GM19240 (cell line): ENCODE data around the gene STRADB.
"Not testable (repeated sequence)": the region's sequence is repeated elsewhere in the genome, so short reads cannot be mapped to it uniquely, and the experiment has no call there.

Experiments
- DNase-seq: peaks from one replicate; pipeline ENCODE4 v3.0.0; 2011; ENCODE audit warnings: low spot score; ENCODE audit not compliant: insufficient read length

The STRADB gene

DNA sequence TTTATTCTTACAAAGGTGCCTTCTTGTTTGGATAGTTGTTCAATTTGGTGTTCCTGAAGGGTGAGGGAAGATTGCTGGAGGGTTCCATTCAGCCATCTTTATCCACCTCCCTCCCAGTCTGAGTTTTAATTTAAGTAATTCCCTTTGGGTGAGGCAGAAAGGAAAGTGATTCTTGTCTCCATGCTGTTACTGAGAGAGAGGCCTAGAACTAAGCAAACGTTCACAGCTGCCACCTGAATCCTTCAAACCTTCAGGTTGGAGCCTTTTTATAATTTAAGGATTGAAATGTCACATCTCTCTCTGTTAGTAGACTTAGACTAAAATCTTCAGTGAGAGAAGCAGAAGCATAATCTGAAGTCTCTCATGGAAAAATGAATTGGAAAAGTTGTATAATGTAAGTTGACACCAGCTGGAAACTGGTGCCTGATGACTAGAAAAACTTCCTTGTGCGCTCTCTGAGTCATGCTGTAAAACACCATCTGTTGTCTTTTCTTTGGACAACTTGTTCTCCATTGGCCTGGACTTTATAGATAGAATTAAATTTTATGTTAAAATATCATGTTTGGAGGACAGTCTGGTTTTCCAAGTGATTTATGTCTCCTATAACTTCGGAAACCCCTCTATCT, 14.6 kb downstream of the STRADB start:
- DNase-seq: no peak

DNA sequence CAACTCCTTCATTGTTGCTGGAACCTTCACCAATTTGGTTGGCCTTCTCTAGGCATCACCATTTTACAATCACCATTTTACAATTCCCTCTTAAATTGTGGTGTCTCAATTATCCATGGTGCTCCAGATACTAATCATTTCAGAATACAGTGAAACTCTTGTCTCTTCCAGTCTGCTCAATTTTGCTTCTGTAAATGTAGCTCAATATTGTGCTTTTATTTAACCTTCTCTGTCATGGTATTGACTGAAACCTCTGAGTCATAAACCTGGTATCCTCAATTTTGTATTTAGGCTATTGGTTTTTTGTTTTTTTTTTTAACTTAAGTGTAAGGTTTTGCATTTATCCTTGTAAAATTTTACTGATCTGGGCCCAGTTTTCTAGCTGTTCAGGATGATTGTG, 16.1 kb downstream of the STRADB start:
- DNase-seq: no peak

DNA sequence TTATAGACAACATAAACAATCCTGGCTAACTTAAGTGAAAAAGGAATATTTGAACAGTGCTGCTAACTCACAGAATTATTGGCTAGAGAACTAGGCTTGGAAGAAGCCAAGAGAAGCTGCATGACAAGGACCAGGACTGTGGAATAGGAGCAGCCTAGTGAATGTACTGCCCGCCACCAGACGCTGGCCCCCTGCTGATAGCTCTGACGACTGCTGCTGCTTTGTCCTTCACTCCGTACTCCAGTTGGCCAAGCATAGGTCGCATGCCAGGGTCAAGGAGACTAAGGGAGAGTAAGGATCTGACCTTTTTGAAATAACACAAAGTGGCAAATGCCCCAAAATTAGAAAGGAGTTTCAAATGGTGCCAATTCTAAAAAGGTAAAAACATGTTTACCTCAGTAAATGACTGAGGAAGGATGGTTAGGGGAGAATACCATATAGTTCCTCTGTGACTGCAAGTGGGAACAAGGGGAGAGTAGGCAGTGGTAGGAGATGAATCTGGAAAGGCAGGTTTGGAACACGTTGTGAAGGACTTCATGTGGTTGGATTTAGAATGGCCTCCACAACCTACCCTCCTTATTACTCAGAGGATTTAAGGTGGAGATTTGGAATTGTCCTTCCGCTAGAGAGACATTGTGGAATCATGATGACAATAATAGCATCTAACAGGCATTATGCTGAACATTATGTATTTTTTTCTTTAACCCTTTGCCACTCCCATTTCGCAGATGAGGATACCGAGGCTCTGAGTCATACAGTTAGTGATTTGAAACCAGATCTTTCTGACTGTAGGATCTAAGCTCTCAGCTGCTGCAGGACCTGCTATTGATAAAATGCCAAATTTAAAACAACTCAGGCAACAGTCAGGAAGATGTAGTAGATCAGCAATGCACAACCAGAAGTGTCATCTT, 19.5 kb downstream of the STRADB start:
- DNase-seq: no peak

DNA sequence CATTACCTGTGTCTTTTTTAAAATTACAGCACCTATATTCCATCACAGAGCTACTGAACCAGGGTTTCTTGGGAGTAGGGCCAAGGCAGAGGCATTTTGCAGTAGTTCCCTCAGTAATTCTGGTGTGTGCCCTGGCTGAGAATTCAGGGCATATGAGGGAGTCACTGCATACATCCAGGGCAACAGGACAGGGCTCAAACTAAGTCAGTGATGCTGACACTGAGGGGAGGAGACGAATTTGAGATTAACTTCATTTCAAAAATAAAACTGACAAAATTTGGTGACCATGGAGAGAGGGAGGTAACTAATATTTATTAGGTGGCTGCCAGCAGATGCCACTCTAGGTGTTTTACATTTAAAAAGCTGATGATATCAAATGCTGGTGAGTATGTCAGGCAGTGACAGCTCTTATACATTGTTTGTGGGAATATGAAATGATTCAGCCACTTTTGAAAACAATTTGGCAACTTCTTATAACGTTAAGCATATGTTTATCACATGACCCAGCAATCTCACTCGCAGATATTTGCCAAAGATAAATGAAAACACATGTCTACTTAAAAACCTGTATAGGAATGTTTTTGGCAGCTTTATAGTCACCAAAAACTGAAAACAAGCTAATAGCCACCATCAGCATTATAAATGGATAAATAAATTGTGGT, 20.3 kb downstream of the STRADB start:
- no peak for DNase-seq

DNA sequence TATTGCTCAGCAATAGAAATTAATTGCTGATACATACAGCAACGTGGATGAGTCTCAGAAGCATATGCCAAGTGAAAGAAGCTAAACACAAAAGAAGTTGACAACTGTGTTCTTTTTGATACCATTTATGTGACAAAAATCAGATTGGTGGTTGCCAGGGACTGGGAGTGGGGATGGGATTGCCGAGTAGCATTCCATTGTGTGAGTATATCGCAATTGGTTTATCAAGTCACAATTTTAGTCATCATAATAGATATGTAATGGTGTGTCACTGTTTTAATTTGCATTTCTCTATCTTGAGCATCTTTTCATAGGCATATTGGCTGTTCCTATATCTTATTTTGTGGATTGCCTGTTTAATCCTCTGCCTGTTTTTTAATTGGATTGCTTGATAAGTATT, 20.9 kb downstream of the STRADB start:
- DNase-seq: no peak

DNA sequence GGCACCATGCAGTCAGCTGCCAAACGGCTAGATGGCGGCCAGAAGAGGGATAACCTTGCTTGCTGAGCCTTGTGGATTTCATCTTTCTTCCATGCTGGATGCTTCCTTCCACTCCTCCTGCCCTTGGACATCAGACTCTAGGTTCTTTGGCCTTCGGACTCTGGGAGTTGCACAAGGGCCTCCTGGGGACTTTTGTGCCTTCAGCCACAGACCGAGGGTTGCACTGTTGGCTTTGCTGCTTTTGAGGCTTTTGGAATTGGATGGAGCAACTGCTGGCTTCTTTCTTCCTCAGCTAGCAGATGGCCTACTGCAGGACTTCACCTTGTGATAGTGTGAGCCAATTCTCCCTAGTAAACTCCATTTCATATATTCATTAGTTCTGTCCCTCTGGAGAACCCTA, 31.0 kb downstream of the STRADB start:
- DNase-seq: no peak

DNA sequence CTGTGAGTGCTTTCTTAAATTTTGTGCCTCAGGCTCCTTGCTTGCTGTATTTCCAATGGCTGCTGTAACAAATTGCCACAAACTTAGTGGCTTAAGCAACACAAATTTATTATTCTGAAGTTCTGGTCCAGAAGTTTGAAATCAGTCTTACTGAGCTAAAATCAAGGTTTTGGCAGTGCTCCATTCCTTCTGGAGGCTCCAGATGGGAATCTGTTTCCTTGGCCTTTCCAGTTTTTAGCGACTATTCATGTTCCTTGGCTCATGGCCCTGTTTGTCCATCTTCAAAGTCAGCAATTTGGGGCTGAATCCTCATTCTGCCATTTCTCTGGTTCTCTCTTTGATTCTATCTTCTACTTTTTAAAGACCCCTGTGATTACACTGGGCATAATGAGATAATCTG, 31.8 kb downstream of the STRADB start:
- DNase-seq: no peak

DNA sequence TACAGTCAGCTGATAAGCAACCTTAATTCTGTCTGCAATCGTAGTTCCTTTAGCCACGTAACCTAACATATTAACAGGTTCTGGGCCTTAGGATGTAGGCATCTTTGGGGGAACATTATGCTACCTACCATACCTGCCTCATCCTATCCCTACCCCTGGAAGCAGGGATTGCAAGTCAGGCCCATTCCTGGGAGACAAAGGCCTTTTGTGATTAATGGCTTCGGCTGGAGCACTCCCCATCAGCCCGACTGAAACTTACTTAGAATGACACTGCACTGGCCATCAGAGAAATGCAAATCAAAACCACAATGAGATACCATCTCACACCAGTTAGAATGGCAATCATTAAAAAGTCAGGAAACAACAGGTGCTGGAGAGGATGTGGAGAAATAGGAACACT, 32.2 kb downstream of the STRADB start:
- not testable (repeated sequence) for DNase-seq

DNA sequence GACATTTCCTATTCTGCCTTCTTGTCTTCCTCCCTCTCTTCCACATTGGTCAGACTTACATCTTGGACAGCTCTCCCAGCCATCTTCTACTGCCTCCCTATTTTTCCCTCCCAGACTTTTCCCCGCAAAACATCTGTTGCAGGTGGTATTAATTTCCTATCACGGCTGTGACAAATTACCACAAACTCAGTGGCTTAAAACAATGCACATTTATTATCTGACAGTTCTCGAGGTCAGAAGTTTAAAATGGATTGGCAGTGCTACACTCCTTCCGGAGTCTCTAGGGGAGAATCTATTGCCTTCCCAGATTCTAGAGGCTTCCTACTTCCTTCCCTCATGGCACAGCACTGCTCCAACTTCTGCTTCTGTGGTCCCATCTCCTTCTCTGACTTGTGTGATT, 33.3 kb downstream of the STRADB start:
- DNase-seq: no peak

DNA sequence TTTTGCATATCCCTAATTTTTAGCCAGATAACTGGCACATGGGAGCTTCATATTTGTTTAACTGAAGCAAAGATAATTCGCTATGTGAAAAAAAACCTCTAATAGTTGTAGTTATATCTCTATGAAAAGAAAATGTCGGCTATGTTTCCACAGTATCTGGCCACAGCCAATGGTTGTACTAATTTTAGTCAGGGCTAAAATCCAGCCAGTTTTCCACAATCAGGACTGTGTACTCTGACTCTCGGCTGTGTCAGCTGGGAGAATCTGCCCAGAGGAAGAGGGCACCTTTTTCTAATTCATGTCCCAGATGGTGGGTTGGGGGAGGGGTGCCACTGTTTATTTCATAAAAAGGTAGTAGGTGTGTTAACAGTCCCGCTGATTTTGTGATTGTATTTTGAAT, 38.8 kb downstream of the STRADB start:
- no peak for DNase-seq

DNA sequence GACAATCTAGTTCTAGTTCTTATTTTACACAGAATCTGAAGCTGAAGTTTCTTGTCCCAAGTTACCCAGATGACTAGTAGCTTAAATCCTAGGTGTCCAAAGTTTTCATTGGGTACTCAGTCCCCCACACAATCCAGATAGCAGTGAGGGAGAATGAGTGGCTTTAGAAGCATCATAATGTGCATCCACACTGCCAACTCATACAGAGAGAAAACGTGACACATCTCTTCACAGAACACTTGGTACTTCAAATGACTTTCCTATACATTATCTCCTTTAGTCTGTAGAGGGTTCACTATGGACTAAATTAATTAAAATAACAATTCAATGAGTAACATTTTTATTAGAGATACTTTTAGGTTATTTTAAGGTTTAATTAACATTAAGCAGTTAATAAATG, 45.2 kb downstream of the STRADB start:
- no peak for DNase-seq

DNA sequence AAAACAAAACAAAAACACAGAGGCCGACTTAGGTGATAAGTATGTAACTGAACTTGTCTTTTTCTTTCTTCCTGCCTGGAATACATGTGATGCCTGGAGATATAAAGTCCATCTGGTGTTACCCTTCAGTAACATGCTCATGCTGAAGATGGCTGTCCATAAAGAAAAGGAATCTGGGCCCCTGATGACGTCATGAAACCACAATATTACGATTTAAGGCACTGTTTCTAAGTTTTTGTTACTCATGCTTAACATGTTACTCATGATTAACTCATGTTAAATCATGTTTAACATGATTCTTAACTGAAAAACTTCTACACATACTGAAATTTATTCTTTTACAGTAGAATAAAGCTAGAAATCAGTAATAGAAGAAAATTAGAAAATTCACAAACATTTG, 49.0 kb downstream of the STRADB start:
- no peak for DNase-seq

DNA sequence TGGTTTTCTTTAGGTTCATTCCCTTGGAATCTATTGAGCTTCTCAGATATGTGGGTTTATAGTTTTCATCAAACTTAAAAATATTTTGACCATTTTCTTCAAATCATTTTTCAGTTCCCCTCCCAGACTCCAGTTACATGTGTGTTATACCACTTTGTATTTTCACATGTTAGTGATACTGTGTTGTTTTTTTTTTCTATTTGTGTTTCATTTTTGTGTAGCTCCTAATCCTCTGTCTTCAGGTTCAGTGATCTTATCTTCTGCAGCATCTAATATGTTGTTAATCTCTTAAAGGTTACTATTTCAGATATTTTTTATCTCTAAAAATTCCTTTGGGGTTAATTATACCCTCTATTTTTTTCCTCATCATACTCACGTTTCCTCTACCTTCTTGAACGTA, 51.2 kb downstream of the STRADB start:
- DNase-seq: no peak

DNA sequence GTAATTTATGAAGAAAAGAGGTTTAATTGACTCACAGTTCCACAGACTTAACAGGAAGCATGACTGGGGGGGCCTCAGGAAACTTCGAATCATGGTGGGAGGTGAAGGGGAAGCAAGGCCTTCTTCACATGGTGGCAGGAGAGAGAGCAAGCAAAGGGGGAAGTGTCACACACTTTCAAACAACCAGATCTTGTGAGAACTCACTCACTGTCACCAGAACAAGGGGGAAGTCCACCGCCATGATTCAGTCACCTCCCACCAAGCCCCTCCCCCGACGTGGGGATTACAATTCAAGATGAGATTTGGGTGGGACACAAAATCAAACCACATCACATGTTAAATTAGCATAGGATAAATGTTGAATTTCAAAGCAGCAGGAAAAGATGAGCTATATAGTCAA, 56.2 kb downstream of the STRADB start:
- DNase-seq: no peak

DNA sequence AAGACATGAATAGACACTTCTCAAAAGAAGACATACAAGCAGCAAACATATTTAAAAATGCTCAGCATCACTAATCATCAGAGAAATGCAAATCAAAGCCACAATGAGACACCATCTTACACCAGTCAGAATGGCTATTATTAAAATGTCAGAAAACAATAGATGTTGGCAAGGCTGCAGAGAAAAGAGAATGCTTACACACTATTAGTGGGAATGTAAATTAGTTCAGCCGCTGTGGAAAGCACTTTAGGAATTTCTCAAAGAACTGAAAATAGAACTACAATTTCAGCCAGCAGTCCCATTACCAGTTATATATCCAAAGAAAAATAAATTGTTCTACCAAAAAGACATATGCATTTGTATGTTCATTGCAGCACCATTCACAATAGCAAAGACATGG, 61.7 kb downstream of the STRADB start:
- no peak for DNase-seq

DNA sequence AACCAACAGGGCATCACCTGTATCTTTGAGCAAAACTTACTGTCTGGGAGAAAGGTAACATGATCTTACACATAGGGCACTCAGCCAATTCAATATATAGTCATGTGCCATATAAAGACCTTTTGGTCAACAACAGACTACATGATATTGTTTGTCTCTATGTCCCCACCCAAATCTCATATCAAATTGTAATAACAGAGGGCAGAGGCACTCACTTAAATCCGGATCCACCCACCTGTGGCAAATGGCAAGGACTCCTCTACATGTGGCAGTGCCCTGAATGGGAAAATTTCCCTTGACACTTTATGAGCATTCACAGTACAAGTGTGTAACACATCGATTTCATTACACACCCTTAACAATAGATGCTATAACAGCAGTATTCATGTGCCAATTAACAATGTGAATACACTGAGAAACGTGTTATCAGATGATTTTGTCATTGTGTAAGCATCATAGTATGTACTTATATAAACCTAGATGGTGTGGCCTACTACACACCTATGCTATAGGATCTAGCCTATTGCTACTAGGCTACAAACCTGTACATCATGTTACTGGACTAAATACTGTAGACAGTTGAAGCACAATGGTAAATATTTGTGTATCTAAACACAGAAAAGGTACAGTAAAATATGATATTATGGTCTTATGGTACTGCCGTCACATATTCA, 64.2 kb downstream of the STRADB start:
- DNase-seq: no peak

DNA sequence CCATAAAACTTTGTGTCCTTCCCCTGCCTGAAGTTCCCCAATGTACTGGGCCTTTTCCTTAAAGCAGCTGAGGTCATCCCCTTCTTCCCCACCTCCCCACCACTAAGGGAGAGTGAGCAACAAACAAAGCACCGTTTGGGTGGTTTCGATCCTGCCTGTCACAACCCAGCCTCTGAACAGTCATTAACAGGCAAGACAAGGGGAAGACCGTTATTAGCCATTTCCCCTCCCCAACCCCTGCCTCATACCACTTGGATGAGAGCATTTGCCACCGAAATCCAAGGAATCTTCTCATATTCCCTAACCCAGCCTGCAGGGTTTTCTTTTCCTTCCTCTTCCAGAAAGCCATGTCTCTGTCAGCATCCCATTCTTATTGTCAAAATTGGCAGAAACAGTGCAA, 65.6 kb downstream of the STRADB start:
- DNase-seq: no peak

DNA sequence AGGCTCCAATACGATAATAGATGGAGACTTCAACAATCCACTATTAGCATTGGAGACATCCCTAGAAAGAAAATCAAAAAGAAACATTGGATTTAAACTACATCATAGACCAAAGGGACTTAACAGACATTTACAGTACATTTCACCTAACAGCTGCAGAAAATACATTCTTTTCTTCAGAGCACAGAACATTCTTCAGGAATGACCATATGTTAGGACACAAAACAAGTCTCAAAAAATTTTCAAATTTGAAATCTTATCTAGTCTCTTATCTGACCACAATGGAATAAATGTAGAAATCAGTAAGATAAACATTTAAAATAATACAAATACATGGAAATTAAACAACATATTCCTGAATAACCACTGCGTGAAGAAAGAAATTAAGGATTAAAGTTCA, 68.7 kb downstream of the STRADB start:
- no peak for DNase-seq

DNA sequence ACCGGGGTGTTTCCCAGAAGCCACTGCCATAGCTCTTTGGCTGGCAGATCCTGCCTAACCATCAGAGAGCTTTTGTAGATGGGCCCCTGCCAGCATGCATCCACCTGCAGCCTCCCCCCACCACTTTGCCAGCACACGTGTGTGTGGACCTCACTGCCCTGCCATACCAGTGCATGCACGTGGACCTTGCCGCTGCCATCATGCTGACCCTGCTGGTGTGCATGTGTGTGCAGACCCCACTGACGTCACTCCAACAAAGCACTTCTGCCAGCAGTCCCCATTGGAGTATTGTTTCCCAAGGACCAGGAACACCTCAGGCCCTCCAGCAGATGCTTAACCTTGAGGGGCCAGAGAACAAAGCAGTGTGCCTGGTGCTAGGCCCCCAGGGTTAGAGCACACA, 71.4 kb downstream of the STRADB start:
- DNase-seq: no peak

DNA sequence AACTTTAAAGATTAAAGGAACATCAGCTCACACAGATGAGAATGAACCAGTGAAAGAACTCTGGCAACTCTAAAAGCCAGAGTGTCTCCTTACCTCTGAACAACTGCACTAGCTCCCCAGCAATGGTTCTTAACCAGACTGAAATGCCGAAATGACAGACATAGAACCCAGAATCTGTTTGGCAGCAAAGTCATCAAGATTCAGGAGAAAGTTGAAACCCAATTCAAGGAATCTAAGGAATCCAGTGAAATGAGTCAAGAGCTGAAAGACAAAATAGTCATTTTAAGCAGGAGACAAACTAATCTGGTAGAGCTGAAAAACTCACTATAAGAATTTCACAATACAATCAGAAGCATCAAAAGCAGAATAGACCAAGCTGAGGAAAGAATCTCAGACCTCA, 72.0 kb downstream of the STRADB start:
- no peak for DNase-seq
